AG04449 (cell line): Measurements from ENCODE around the gene LDB2.

Experiments used
- CTCF ChIA-PET: fragments of 350-600 bp; formaldehyde crosslinking; extraction: SDS; loops from one replicate; lab custom pipeline; 2021; ENCODE audit warnings: antibody characterized with exemption; lab: Yijun Ruan, JAX
- POLR2A ChIA-PET: fragments of 400-600, 350-600 bp; formaldehyde crosslinking; extraction: SDS; loops from one replicate; lab custom pipeline; 2020; ENCODE audit warnings: antibody characterized with exemption, inconsistent platforms; lab: Yijun Ruan, JAX
- DNase-seq: peaks from one replicate; pipeline ENCODE4 v3.0.0-alpha.2; 2010; ENCODE audit warnings: low read depth, low spot score
- H3K4me3 ChIP-seq: 2 replicates; pipeline ENCODE4 v1.5.1; 2011; ENCODE audit warnings: low read depth, mild to moderate bottlenecking, control low read depth, low read length
- CTCF ChIP-seq: IDR thresholded peaks from one replicate; pipeline ENCODE4 v1.5.1; 2011; ENCODE audit warnings: mild to moderate bottlenecking, moderate library complexity, low read length, control low read depth, inconsistent platforms; ENCODE audit not compliant: insufficient read depth; ENCODE audit errors: missing control alignments

The LDB2 gene

GRCh38 chr4:16814361-16814760 is 84.1 kb downstream of the LDB2 start:
- POLR2A ChIA-PET = no interaction called here
- no peak for DNase-seq
- CTCF ChIA-PET = interaction anchor here (1.3 to 2.0 kb wide), 3 partner anchors 17 to 510 kb away, joined by 3 to 5 read pairs (median 4); no protein-coding TSS in a partner anchor
- TF ChIP-seq CTCF = no peak
- H3K4me3 ChIP-seq = no peak overlapping the region

GRCh38 chr4:16812041-16812440 is 86.4 kb downstream of the LDB2 start:
- ChIA-PET CTCF (no interaction called here), POLR2A (no interaction called here)
- TF ChIP-seq CTCF = no peak
- no peak for DNase-seq
- no peak overlapping the region for H3K4me3 ChIP-seq

- ChIA-PET POLR2A (no interaction called here), CTCF (no interaction called here)
- H3K4me3 ChIP-seq = no peak overlapping the region
- DNase-seq = no peak
- no peak for TF ChIP-seq CTCF
Measured at GRCh38 chr4:16809943-16810342, 88.5 kb downstream of the LDB2 start.

- POLR2A ChIA-PET = no interaction called here
- no peak for DNase-seq
- CTCF ChIA-PET = interaction anchor here (1.4 to 2.8 kb wide), 3 partner anchors 11 to 15 kb away, joined by 3 to 23 read pairs (median 10); no protein-coding TSS in a partner anchor
- no peak overlapping the region for H3K4me3 ChIP-seq
- no peak for TF ChIP-seq CTCF
Measured at GRCh38 chr4:16809064-16809463, 89.4 kb downstream of the LDB2 start.

GRCh38 chr4:16807355-16807754 is 91.1 kb downstream of the LDB2 start:
- TF ChIP-seq CTCF = no peak
- CTCF ChIA-PET = interaction anchor here (2.2 to 2.8 kb wide), 2 partner anchors 11 to 14 kb away, joined by 10 to 23 read pairs; no protein-coding TSS in a partner anchor
- POLR2A ChIA-PET = no interaction called here
- H3K4me3 ChIP-seq = no peak overlapping the region
- DNase-seq = no peak

GRCh38 chr4:16804581-16804980 is 93.9 kb downstream of the LDB2 start:
- POLR2A ChIA-PET = no interaction called here
- no peak overlapping the region for H3K4me3 ChIP-seq
- no peak for TF ChIP-seq CTCF
- CTCF ChIA-PET = interaction anchor here (3.8 kb wide), 1 partner anchor 11 kb away, joined by 47 read pairs; no protein-coding TSS in a partner anchor
- DNase-seq = no peak
